ENCODE measurements around the gene EDN1. TPM values are rescaled to one million over a fixed set of nuclear protein-coding genes. Genes with fewer than 3 reads are reported as not detected.
"Not testable (repeated sequence)": the region's sequence is repeated elsewhere in the genome, so short reads cannot be mapped to it uniquely, and the experiment has no call there.

The EDN1 gene
- polyA plus RNA-seq, 1 donor (not counting 4 experiments of a cell fraction or from before 2014, with no cell fraction given): 17.2 TPM

GRCh38 chr6:12331951-12332749, 42.0 kb downstream of the EDN1 start:
- Histone ChIP-seq H3K9me3 (ENCODE audit: control insufficient read depth, low read depth, low read length) (no peaks in the 10 kb centered on the region), H2AFZ (ENCODE audit: control insufficient read depth, low read length) (no peak overlapping the region), H3K4me3 (ENCODE audit: control insufficient read depth in 2 of 3, extremely low read depth in 1 of 3, insufficient read depth in 2 of 3, low read depth in 1 of 3, low read length in 3 of 3) (no peak overlapping the region), H3K4me2 (ENCODE audit: control insufficient read depth, extremely low read depth, insufficient read depth, low read depth, low read length) (no peak overlapping the region), H3K27me3 (ENCODE audit: control insufficient read depth, extremely low read depth, insufficient read depth, low read length) (no peaks in the 10 kb centered on the region), H3K4me1 (ENCODE audit: control insufficient read depth, extremely low read depth, insufficient read depth, low read length) (peaks cover 25% of the 10 kb centered on the region), H3K9ac (ENCODE audit: control insufficient read depth, extremely low read depth, insufficient read depth, low read length) (no peak overlapping the region), H3K9me1 (ENCODE audit: control insufficient read depth, extremely low read depth, insufficient read depth, low read length) (no peaks in the 10 kb centered on the region), H3K27ac (ENCODE audit: control insufficient read depth, insufficient read depth, low read length) (no peak overlapping the region), H4K20me1 (ENCODE audit: control insufficient read depth, extremely low read depth, insufficient read depth, low read length) (no peaks in the 10 kb centered on the region), H3K36me3 (ENCODE audit: control insufficient read depth in 2 of 2, extremely low read depth in 1 of 2, insufficient read depth in 2 of 2, low read length in 2 of 2) (no peaks in the 10 kb centered on the region), H3K79me2 (ENCODE audit: control insufficient read depth, insufficient read depth, low read length) (no peaks in the 10 kb centered on the region)
- TF ChIP-seq CTCF (optimal IDR thresholded peaks at IDR 0.05 in 1 of 3, IDR thresholded peaks at IDR 0.05 in 1 of 3, conservative IDR thresholded peaks at IDR 0.05 in 1 of 3; ENCODE audit: extremely low read depth in 1 of 3, insufficient read depth in 2 of 3, low read length in 3 of 3) (no peak), EZH2 (IDR thresholded peaks at IDR 0.05; ENCODE audit: low read length) (no peak)
- FAIRE-seq (no peak), DNase-seq (ENCODE audit: low read depth, low spot score) (no peak)
- dilution Hi-C loops (cut with MboI; ENCODE audit: extremely low pct_ligation_motif_present, low sequenced_read_pairs): no loop called here

- H3K4me2 ChIP-seq (ENCODE audit: control insufficient read depth, extremely low read depth, insufficient read depth, low read depth, low read length); FAIRE-seq; H3K9me3 ChIP-seq (ENCODE audit: control insufficient read depth, low read depth, low read length): not testable (repeated sequence)
These were observed 42.6 kb downstream of the EDN1 start for GRCh38 chr6:12332750-12333079.

GRCh38 chr6:12333128-12333527, 43.0 kb downstream of the EDN1 start:
- no peaks in the 10 kb centered on the region for H3K27me3 ChIP-seq (ENCODE audit: control insufficient read depth, extremely low read depth, insufficient read depth, low read length)
- no peak for FAIRE-seq
- TF ChIP-seq CTCF (optimal IDR thresholded peaks at IDR 0.05 in 1 of 3, IDR thresholded peaks at IDR 0.05 in 1 of 3, conservative IDR thresholded peaks at IDR 0.05 in 1 of 3; ENCODE audit: extremely low read depth in 1 of 3, insufficient read depth in 2 of 3, low read length in 3 of 3) (no peak), EZH2 (IDR thresholded peaks at IDR 0.05; ENCODE audit: low read length) (no peak)
- no peak for DNase-seq (ENCODE audit: low read depth, low spot score)
- no peaks in the 10 kb centered on the region for H3K36me3 ChIP-seq (ENCODE audit: control insufficient read depth in 2 of 2, extremely low read depth in 1 of 2, insufficient read depth in 2 of 2, low read length in 2 of 2)
- no peaks in the 10 kb centered on the region for H3K79me2 ChIP-seq (ENCODE audit: control insufficient read depth, insufficient read depth, low read length)
- H3K9me3 ChIP-seq (ENCODE audit: control insufficient read depth, low read depth, low read length): no peaks in the 10 kb centered on the region
- H3K4me3 ChIP-seq (ENCODE audit: control insufficient read depth in 2 of 3, extremely low read depth in 1 of 3, insufficient read depth in 2 of 3, low read depth in 1 of 3, low read length in 3 of 3): no peak overlapping the region
- no peaks in the 10 kb centered on the region for H3K9me1 ChIP-seq (ENCODE audit: control insufficient read depth, extremely low read depth, insufficient read depth, low read length)
- no peak overlapping the region for H2AFZ ChIP-seq (ENCODE audit: control insufficient read depth, low read length)
- no peaks in the 10 kb centered on the region for H4K20me1 ChIP-seq (ENCODE audit: control insufficient read depth, extremely low read depth, insufficient read depth, low read length)
- dilution Hi-C loops (cut with MboI; ENCODE audit: extremely low pct_ligation_motif_present, low sequenced_read_pairs): no loop called here
- H3K9ac ChIP-seq (ENCODE audit: control insufficient read depth, extremely low read depth, insufficient read depth, low read length): no peak overlapping the region
- no peak overlapping the region for H3K4me2 ChIP-seq (ENCODE audit: control insufficient read depth, extremely low read depth, insufficient read depth, low read depth, low read length)
- H3K4me1 ChIP-seq (ENCODE audit: control insufficient read depth, extremely low read depth, insufficient read depth, low read length): peaks cover 15% of the 10 kb centered on the region
- no peak overlapping the region for H3K27ac ChIP-seq (ENCODE audit: control insufficient read depth, insufficient read depth, low read length)

More at GRCh38 chr6:12332750-12333079, 42.6 kb downstream of the EDN1 start:
- H3K79me2 ChIP-seq (ENCODE audit: control insufficient read depth, insufficient read depth, low read length); H4K20me1 ChIP-seq (ENCODE audit: control insufficient read depth, extremely low read depth, insufficient read depth, low read length); H3K4me3 ChIP-seq (ENCODE audit: control insufficient read depth in 2 of 3, extremely low read depth in 1 of 3, insufficient read depth in 2 of 3, low read depth in 1 of 3, low read length in 3 of 3); H3K9ac ChIP-seq (ENCODE audit: control insufficient read depth, extremely low read depth, insufficient read depth, low read length); DNase-seq (ENCODE audit: low read depth, low spot score); H3K27me3 ChIP-seq (ENCODE audit: control insufficient read depth, extremely low read depth, insufficient read depth, low read length); H3K9me1 ChIP-seq (ENCODE audit: control insufficient read depth, extremely low read depth, insufficient read depth, low read length); H3K36me3 ChIP-seq (ENCODE audit: control insufficient read depth in 2 of 2, extremely low read depth in 1 of 2, insufficient read depth in 2 of 2, low read length in 2 of 2); H2AFZ ChIP-seq (ENCODE audit: control insufficient read depth, low read length); H3K27ac ChIP-seq (ENCODE audit: control insufficient read depth, insufficient read depth, low read length); dilution Hi-C loops (cut with MboI; ENCODE audit: extremely low pct_ligation_motif_present, low sequenced_read_pairs): not testable (repeated sequence)
- peaks cover 19% of the 10 kb centered on the region for H3K4me1 ChIP-seq (ENCODE audit: control insufficient read depth, extremely low read depth, insufficient read depth, low read length)
